C4-2B (cell line): ENCODE measurements around the gene SLC4A1AP.
"Not testable (repeated sequence)": the region's sequence is repeated elsewhere in the genome, so short reads cannot be mapped to it uniquely, and the experiment has no call there.

Source experiments
- CTCF ChIP-seq: fragments of 450-650 bp; conservative IDR thresholded peaks from 2 replicates; pipeline ENCODE4 v1.5.1; 2017; ENCODE audit warnings: mild to moderate bottlenecking
- ZFX ChIP-seq: fragments of 450-650 bp; IDR thresholded peaks from 2 replicates; pipeline ENCODE4 v1.6.1; 2017

- not testable (repeated sequence) for TF ChIP-seq CTCF, ZFX
Measured at GRCh38 chr2:27685006-27685405, 21.3 kb downstream of the SLC4A1AP start.
